Thoracic aorta (tissue), 2 donors: Measurements from ENCODE around the gene TCP1. TPM values are rescaled to one million over a fixed set of nuclear protein-coding genes. Genes with fewer than 3 reads are reported as not detected.
A peak's percentile ranks its signal among the peaks of the same experiment; 100 is the strongest.

Experiments
- ATAC-seq: fragments of 150-250 bp; one replicate; pipeline ENCODE4 v1.8.0; 2017; ENCODE audit warnings: low read depth; ENCODE audit not compliant: insufficient number of reproducible peaks, low FRiP score
- DNase-seq: peaks from one replicate; pipeline ENCODE4 v3.0.0-alpha.2; 2020; ENCODE audit warnings: low spot score
- H3K27ac ChIP-seq, 2 donors: fragments of 200-600 bp; sonication (generic); 1 replicate in 1 of 2; 2 replicates in 1 of 2; pipeline ENCODE4 v1.5.1; 2016; ENCODE audit warnings: mild to moderate bottlenecking in 2 of 2, moderate library complexity in 2 of 2
- H3K27me3 ChIP-seq: fragments of 200-600 bp; sonication (generic); replicated peaks from 2 replicates; pipeline ENCODE4 v1.6.0; 2016; ENCODE audit warnings: mild to moderate bottlenecking; ENCODE audit not compliant: insufficient read depth
- H3K36me3 ChIP-seq: fragments of 200-600 bp; sonication (generic); one replicate; pipeline ENCODE4 v1.5.1; 2016
- H3K4me1 ChIP-seq, 2 donors: fragments of 200-600 bp; sonication (generic); 1 replicate in 1 of 2; 2 replicates in 1 of 2; pipeline versions ENCODE4 v1.5.1 to v1.6.0; 2016; ENCODE audit warnings: low read depth in 2 of 2, mild to moderate bottlenecking in 1 of 2; ENCODE audit not compliant: control insufficient read depth in 1 of 2
- H3K4me3 ChIP-seq: fragments of 200-600 bp; sonication (generic); 2 replicates; pipeline ENCODE4 v1.5.1; 2016; ENCODE audit warnings: mild to moderate bottlenecking
- H3K9me3 ChIP-seq: fragments of 200-600 bp; sonication (generic); 2 replicates; pipeline ENCODE4 v1.5.1; 2016
- total RNA-seq, 2 donors: library from RNA; depleted of rRNA; stranded (reverse); fragments of >200 nt; gene quantifications; one replicate each; pipeline versions ENCODE4 v1.1.0 to v1.2.3, GENCODE V29; 2016
- TF ChIP-seq, protein P1 (sequence below): fragments of 200-600 bp; sonication (generic); IDR thresholded peaks from one replicate; pipeline ENCODE4 v1.5.1; 2019; ENCODE audit warnings: antibody characterized with exemption

The TCP1 gene
- total RNA-seq, 2 donors from 2014 or later = 112 to 138 TPM

DNA sequence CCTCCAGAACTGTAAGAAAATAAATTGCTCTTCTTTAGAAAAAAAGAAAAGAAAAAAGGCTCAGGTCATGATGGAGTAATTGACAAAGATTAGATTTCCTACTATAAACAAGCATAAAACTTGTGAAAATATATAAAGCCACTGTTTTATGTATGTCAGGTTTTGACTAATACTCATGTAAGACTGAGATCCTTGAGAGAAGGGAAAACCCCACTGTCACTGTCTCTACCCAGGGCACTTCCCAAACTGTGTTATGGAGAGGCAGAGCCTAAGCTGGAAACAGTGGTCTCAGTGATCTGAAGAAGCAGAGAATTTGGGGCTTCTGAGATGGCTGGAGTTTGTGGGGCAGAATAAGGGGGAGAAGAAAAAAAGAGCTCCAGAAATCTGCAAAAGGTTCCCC lies 19.9 kb downstream of the TCP1 start:
- TF ChIP-seq, protein P1, sequence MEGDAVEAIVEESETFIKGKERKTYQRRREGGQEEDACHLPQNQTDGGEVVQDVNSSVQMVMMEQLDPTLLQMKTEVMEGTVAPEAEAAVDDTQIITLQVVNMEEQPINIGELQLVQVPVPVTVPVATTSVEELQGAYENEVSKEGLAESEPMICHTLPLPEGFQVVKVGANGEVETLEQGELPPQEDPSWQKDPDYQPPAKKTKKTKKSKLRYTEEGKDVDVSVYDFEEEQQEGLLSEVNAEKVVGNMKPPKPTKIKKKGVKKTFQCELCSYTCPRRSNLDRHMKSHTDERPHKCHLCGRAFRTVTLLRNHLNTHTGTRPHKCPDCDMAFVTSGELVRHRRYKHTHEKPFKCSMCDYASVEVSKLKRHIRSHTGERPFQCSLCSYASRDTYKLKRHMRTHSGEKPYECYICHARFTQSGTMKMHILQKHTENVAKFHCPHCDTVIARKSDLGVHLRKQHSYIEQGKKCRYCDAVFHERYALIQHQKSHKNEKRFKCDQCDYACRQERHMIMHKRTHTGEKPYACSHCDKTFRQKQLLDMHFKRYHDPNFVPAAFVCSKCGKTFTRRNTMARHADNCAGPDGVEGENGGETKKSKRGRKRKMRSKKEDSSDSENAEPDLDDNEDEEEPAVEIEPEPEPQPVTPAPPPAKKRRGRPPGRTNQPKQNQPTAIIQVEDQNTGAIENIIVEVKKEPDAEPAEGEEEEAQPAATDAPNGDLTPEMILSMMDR = no peak
- no peaks in the 10 kb centered on the region for H3K27me3 ChIP-seq
- ATAC-seq = no peak

DNA sequence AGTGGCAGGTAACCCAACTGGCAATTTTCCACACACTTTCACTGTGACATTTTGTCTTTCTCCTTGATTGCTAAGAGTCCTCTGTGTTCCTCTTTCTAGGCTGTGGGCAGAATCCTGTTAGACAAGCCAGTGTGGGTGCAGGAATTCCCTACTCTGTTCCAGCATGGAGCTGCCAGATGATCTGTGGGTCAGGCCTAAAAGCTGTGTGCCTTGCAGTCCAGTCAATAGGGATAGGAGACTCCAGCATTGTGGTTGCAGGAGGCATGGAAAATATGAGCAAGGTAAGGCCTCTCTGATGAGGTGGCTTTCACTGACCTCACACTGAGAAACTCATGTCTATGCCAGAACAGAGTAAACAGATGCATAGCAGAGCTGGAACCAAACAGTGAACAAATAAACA lies 22.5 kb downstream of the TCP1 start:
- ATAC-seq (no peak), DNase-seq (no peak)
- H3K36me3 ChIP-seq = peaks cover 11% of the 10 kb centered on the region
- H3K4me1 ChIP-seq = peaks cover 0 to 10% of the 10 kb centered on the region in 2 donors
- TF ChIP-seq, protein P1 = no peak
- no peak overlapping the region for H3K27ac ChIP-seq
- no peak overlapping the region for H3K4me3 ChIP-seq
- H3K9me3 ChIP-seq = no peaks in the 10 kb centered on the region
- H3K27me3 ChIP-seq = no peaks in the 10 kb centered on the region

More for the DNA sequence above, 19.9 kb downstream of the TCP1 start:
- DNase-seq = no peak
- no peaks in the 10 kb centered on the region for H3K9me3 ChIP-seq
- no peak overlapping the region for H3K4me3 ChIP-seq
- H3K36me3 ChIP-seq = peaks cover 11% of the 10 kb centered on the region
- H3K4me1 ChIP-seq = no peaks in the 10 kb centered on the region
- H3K27ac ChIP-seq = no peak overlapping the region

- ATAC-seq = no peak
- Histone ChIP-seq H3K4me1 (peaks cover 7 to 17% of the 10 kb centered on the region in 2 donors), H3K4me3 (peak overlapping the region; percentile 86), H3K27me3 (no peaks in the 10 kb centered on the region), H3K36me3 (peaks cover 4% of the 10 kb centered on the region), H3K9me3 (no peaks in the 10 kb centered on the region), H3K27ac (peak overlapping the region; percentile 95 to 98)
- no peak for DNase-seq
- TF ChIP-seq, protein P1 = no peak
These were observed 26.6 kb downstream of the TCP1 start for GRCh38 chr6:159762681-159763293.

DNA sequence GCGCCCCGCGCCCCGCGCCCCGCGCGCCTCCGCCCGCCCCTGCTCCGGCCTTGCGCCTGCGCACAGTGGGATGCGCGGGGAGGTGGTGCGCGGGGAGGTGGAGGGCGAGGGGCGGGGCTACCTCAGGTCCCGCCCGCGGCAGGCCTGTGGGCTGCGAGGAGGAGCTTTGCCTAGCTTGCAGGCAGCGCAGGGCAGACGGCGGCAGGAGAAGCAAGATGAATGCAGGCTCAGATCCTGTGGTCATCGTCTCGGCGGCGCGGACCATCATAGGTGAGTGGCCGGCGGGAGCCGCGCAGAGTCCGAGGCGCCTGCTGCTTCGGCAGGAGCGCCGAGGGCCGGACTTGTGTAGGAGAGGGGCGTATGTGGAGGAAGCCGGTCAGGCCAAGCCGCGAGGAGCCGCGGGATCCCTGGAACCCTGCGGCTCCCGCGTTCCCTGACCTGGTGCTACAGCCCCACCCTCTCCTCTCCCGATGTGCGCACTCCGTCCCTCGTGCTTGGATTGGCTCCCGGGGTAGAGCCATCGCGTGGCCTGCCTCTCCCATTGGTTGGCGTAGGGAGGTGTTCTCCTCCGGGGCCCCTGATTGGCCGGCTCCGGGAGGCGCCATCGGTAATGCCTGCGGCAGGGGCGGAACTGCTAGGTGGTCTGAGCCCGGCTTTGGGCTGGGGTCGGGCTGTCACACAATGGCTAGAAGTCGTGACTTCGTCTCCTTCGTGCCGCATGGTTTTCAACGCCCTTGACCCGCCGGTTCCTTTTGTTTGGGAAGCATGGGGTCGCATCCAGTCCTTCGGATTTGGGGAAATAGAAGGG lies 27.3 kb downstream of the TCP1 start, which contains the start of gene ACAT2:
Gene ACAT2, plus strand, starts transcription at position 173 of the 808 bp plus-strand sequence. Its CDS starts 43 bp downstream, at position 216.
- no peaks in the 10 kb centered on the region for H3K9me3 ChIP-seq
- TF ChIP-seq, protein P1 = peak; percentile 28
- DNase-seq (peak; percentile 91), ATAC-seq (peak; percentile 99)
- peak within 1 kb of the TSS; percentile 86 for H3K4me3 ChIP-seq
- peaks cover 4% of the 10 kb centered on the region for H3K36me3 ChIP-seq
- H3K27ac ChIP-seq = peak within 1 kb of the TSS; percentile 95 to 98
- H3K27me3 ChIP-seq = no peaks in the 10 kb centered on the region
- H3K4me1 ChIP-seq = peaks cover 7 to 17% of the 10 kb centered on the region in 2 donors

DNA sequence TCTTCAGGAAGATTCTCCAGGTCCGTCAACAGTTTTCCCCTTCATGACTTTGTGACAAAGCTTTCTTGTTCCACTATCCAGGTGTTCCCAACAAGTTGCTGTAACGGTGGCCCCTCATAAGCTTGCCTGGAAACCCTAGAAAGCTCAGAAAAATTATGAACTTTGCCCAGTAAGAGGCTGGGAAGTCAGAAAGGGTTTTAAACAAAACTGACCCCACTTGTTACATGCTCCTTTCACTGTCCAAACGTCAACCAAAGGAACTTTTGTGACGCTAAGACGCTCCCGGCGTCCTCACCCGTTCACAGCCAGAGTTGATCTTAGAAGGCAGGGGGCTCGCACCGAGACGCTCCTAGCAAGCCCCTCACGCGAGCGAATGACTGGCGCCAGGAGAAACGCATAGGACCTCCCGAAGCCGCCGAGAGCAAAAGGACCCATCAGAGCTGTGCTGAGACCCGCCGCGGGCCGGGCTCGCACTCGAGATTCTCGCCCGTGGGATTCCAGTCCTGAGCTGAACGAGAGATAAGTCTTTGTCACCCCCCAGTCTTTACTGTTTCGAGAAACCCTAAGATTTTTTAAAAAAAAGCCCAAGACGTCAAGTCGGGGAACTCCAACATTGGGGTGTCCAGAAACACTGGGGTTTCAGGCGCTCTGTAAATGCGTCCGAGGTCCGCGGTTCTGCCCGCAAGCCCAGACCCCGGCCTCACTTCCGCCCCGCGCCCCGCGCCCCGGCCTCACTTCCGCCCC lies 28.1 kb downstream of the TCP1 start:
- DNase-seq (no peak), ATAC-seq (no peak)
- no peaks in the 10 kb centered on the region for H3K27me3 ChIP-seq
- peaks cover 7 to 17% of the 10 kb centered on the region in 2 donors for H3K4me1 ChIP-seq
- peak overlapping the region; percentile 86 for H3K4me3 ChIP-seq
- H3K9me3 ChIP-seq = no peaks in the 10 kb centered on the region
- TF ChIP-seq, protein P1 = no peak
- peak overlapping the region; percentile 95 to 98 for H3K27ac ChIP-seq
- H3K36me3 ChIP-seq = peaks cover 4% of the 10 kb centered on the region
